ENCODE data around the gene ZNF638. TPM values are rescaled to one million over a fixed set of nuclear protein-coding genes. Genes with fewer than 3 reads are reported as not detected.

ZNF638 gene
- total and polyA plus RNA-seq, 2 of the 4 experiments (the other 2 are of a cell fraction) = 46.4 to 129 TPM

DNA sequence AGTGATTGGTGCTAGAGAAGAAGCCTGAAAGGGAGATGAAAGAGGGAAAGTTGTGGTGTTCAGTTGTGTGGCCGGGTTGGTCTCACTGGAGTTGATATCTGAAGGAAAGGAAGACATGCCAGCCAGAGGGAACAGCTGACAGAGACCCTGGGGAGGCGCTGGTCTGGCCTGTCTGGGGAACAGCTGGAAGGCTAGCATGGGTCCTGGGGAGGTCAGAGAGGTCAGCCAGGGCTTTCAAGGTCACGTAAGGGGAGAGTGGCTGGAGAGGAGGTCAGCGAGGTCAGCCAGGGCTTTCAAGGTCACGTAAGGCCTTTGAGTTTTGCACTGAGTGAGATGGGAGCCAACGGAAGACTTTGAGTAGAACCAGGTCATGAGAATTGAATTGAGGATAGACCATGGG is 132.8 kb downstream of the ZNF638 start:
- dilution Hi-C loops (cut with HindIII; ENCODE audit: low sequenced_read_pairs, unreplicated experiment) (no loop called here), in situ Hi-C loops (cut with MboI; ENCODE audit: low sequenced_read_pairs) (no loop called here), intact Hi-C loops (cut with micrococcal nuclease) (no loop called here)
- H3K36me3 ChIP-seq (ENCODE audit: control insufficient read depth, insufficient read depth, low read length) = no peaks in the 10 kb centered on the region
- no peak overlapping the region for H2AK5ac ChIP-seq (ENCODE audit: low read depth, low read length)
- no peak overlapping the region for H3K4me3 ChIP-seq (ENCODE audit: insufficient read depth, low read depth, low read length)
- no peak overlapping the region for H2BK20ac ChIP-seq (ENCODE audit: low read depth, low read length)
- BruUV-seq (replicated peaks) = no TSS peak
- no peak overlapping the region for H4K8ac ChIP-seq (ENCODE audit: low read depth in 2 of 2, low read length in 2 of 2)
- H3K9me3 ChIP-seq (ENCODE audit: control insufficient read depth, insufficient read depth, low read length) = peaks cover 8% of the 10 kb centered on the region
- H3K18ac ChIP-seq (ENCODE audit: low read depth, low read length) = no peak overlapping the region
- H2BK15ac ChIP-seq (ENCODE audit: low read depth, low read length) = no peak overlapping the region
- ATAC-seq (ENCODE audit: low read depth) (no peak), DNase-seq (no peak)
- no peak overlapping the region for H3K4me2 ChIP-seq (ENCODE audit: low read depth, low read length)
- no peak overlapping the region for H3K4ac ChIP-seq (ENCODE audit: low read depth, low read length)
- no peaks in the 10 kb centered on the region for H4K20me1 ChIP-seq (ENCODE audit: insufficient read depth, low read length)
- H3K23ac ChIP-seq (ENCODE audit: low read depth, low read length) = no peak overlapping the region; the same call in 1 of the 2 replicates
- no peaks in the 10 kb centered on the region; the same call in 1 of the 2 replicates for H3K4me1 ChIP-seq (ENCODE audit: control insufficient read depth, insufficient read depth, low read length)
- H3K9ac ChIP-seq (ENCODE audit: low read depth, low read length) = no peak overlapping the region
- peaks cover 68% of the 10 kb centered on the region for H3K27me3 ChIP-seq (ENCODE audit: control insufficient read depth, insufficient read depth, low read length)
- no peak overlapping the region for H4K5ac ChIP-seq (ENCODE audit: low read depth, low read length)
- no peak overlapping the region for H4K91ac ChIP-seq (ENCODE audit: insufficient read depth, low read depth, low read length)
- H3K56ac ChIP-seq (ENCODE audit: extremely low read depth, insufficient read depth, low read length) = no peak overlapping the region
- POLR2A ChIA-PET (ENCODE audit: unreplicated experiment) = no interaction called here
- no peaks in the 10 kb centered on the region for H3K79me1 ChIP-seq (ENCODE audit: low read depth in 1 of 2, low read length in 2 of 2)
- H2AFZ ChIP-seq (replicated peaks; ENCODE audit: low read length, poor library complexity) = no peak overlapping the region
- H2BK120ac ChIP-seq (ENCODE audit: low read depth, low read length) = no peak overlapping the region
- H3K27ac ChIP-seq (ENCODE audit: insufficient read depth, low read length) = no peak overlapping the region
- WGBS, 2 experiments (ENCODE audit: extremely low coverage in 2 of 2, insufficient read length in 1 of 2) = 75% methylated on average over 6 of the region's 6 CpGs; no CpG with 5 or more reads in 1 of the 2 experiments
- TF ChIP-seq MXI1 (IDR thresholded peaks at IDR 0.05; ENCODE audit: borderline replicate concordance, low read depth, low read length) = no peak
- no peak for TF ChIP-seq CHD1 (IDR thresholded peaks at IDR 0.05; ENCODE audit: low read depth, low read length)
- TF ChIP-seq, protein P1, sequence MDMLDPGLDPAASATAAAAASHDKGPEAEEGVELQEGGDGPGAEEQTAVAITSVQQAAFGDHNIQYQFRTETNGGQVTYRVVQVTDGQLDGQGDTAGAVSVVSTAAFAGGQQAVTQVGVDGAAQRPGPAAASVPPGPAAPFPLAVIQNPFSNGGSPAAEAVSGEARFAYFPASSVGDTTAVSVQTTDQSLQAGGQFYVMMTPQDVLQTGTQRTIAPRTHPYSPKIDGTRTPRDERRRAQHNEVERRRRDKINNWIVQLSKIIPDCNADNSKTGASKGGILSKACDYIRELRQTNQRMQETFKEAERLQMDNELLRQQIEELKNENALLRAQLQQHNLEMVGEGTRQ (IDR thresholded peaks at IDR 0.05; ENCODE audit: low read depth, low read length) = no peak
- TF ChIP-seq CEBPB (IDR thresholded peaks at IDR 0.05; ENCODE audit: low read depth, low read length) = no peak
- TF ChIP-seq POLR2A (IDR thresholded peaks at IDR 0.05; ENCODE audit: low read depth, low read length) = no peak
- TF ChIP-seq FOS (IDR thresholded peaks at IDR 0.05; ENCODE audit: low read depth, low read length) = no peak
- no peak for TF ChIP-seq RAD21 (IDR thresholded peaks at IDR 0.05; ENCODE audit: low read length)
- no peak for TF ChIP-seq MAFK (IDR thresholded peaks at IDR 0.05; ENCODE audit: low read depth, low read length)
- TF ChIP-seq SMC3 (IDR thresholded peaks at IDR 0.05; ENCODE audit: low read depth, low read length) = no peak
- no peak for TF ChIP-seq MAZ (IDR thresholded peaks at IDR 0.05; ENCODE audit: borderline replicate concordance, low read depth, low read length)
- TF ChIP-seq RFX5 (IDR thresholded peaks at IDR 0.05; ENCODE audit: low read depth, low read length) = no peak
- no peak overlapping the region for H2AK9ac ChIP-seq (replicated peaks; ENCODE audit: low read depth, low read length, poor library complexity)
- H3K14ac ChIP-seq (replicated peaks; ENCODE audit: low read depth, low read length) = no peak overlapping the region
- no peaks in the 10 kb centered on the region; the same call in 1 of the 2 replicates for H3K9me1 ChIP-seq (ENCODE audit: insufficient read depth, low read length)
- H2BK5ac ChIP-seq (ENCODE audit: low read depth, low read length, poor library complexity, severe bottlenecking) = no peak overlapping the region
- CTCF ChIA-PET = no interaction called here

Measured in IMR-90 (cell line).